IPS-11a (cell line): Measurements from ENCODE around the gene PRR23A.

ENCODE experiments used
- H3K4me3 ChIP-seq: one replicate; pipeline ENCODE4 v1.5.1; 2013; ENCODE audit warnings: low read depth, low read length, control low read depth

PRR23A gene

DNA sequence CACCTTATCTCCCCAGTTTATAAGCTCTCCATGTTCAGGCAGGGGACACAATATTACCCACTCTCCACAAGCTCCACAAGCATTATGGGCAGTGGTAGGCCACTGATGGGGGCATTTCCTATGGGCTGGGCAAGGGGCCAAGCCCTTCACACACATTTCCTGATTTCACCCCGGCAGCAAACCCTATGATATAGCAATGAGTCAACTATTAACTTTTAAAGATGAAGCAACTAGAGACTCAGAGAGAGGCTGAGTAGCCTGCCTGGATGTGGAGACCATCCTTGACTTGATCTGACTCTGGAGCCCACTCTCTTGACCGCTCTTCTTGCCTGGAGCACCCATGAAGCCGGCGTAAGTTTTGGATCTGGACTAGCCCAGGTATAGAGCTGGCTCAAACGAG, 31.6 kb downstream of the PRR23A start:
- no peak overlapping the region for H3K4me3 ChIP-seq

DNA sequence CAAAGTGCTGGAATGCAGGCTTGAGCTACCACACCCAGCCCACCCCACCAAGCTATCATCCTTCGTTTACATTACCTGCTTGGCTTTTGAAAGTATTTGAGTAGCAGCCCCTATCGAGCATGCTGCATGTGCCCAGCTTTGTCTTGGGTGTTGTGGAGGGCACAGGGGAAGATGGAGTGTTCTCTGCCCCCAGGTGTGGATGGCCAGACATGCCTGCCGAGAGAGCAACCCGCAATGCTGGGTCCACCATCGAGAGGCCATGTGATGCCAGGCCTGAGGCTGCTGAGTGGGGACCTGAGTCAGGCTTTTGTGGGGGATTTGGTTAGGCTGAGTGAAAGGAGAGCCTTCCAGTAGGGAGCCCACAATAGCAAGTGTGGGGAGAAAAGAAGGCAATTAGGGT, 33.1 kb downstream of the PRR23A start:
- no peak overlapping the region for H3K4me3 ChIP-seq

DNA sequence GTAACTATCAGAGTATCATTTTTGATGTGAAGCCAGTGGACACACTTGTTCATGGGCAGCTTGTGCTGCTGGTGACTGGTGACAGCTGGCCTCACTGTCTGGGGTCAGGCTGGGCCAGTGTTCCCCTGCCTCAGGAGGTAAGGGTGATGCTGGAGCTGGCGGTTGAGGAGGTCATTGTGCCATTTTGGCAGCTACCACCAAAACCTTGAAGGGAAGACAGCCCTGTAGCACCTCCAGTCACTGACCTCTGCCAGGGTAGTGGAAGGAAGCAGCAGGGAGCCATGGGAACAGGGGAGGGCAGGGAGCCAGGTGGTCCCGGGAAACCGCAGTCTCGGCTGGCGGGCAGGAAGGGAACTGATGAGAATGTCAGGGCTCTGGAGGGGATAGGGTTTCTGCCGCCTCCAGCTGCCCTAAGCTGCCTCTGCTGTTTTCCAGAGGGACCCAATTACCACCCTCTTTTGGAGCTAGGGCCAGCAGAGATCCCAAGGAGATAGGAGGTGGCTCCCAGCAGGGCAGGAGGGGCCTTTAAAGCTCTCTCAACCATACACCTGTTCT, 34.2 kb downstream of the PRR23A start:
- no peak overlapping the region for H3K4me3 ChIP-seq

DNA sequence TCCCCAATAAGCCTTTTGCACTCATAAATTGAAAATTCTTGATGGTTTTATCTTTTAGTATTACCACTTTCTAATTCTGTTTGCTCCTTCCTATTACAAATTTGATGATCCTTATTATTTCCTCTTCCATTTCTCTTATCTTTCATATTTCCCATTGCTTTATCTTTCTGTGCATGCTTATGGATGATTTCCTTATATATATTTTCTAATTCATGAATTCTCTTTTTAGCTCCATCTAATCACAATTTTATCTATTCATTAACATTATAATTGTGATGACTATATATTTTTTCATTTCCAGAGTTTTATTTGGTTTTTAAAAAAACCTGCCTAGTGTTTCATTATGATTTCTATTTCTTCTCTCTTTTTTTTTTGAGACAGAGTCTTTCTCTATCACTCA, 41.1 kb downstream of the PRR23A start:
- H3K4me3 ChIP-seq: no peak overlapping the region

DNA sequence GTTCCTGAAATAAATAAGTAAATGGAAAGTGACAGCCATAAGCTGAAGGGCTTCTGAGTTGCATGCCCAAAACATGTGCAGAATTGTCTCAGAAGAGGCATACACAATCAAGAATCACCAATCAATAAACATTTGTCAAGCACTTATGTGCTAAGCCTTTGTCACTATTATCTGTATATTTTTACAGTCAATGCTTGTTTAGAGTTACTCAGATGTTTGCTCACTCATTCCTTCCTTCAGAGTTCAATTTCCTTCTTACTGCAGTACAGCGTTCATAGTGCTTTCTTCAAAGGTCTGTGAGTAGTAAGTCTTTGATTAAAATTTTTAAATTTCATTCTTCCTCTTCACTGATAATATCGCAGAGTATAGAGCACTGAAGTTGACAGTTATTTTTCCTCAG, 41.8 kb downstream of the PRR23A start:
- no peak overlapping the region for H3K4me3 ChIP-seq

DNA sequence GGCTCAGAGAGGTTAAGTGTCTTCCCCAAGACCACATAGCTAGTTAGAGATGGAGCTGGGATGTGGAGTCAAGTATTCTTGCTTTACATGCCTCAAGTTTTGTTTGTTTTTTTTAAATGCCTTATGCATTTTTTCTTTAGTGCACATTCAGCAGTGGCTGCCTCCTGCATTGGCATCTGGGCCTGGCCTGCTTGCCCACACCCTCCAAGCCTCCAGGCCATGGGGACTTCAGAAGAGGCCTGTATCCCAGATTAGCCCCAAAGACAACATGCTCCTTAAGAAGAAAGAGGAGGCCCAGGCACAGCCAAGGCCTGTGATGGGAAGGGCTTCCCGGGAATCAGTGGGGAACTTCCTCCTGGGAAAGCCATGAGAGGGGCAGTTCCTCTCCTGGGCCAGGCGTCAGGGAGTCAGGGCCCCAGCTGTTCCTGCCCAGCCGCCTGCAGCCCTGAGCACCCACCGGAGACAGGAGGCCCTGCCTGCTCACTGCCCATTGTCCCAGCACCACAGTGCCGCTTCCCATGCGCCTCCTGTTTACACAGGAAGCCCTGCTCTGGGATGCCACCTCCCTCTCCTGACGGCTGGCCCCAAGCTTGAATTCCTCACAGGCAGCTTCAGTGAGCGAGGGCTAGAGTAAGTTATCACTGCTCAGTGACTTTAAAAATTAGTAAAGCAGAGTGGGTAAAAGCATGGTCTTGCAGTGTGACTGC, 43.1 kb downstream of the PRR23A start:
- no peak overlapping the region for H3K4me3 ChIP-seq

DNA sequence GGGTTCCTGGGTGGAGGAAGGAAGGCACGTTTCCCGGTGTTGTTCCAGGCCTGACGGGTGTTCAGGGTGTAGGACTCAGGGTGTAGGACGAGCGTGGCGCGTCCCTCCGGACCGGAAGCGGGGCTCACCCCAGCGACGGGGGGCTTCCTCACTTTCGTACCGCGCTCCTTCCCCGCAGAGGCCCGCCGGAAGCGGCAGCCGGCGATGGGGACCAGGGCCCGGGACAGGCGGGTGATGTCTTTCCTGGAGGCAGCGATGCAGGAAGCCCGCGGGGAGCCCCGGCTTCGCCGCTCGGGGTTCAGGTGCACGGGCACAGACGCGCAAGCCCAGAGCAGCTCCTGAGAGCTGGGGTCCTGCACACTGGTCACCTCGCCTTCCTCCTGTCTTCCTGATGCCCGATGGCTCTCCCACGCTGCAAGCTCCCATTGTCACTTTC, 45.6 kb downstream of the PRR23A start:
- no peak overlapping the region for H3K4me3 ChIP-seq
